Sigmoid colon (tissue), 7 donors: ENCODE results near the gene CHCHD10. TPM values are rescaled to one million over a fixed set of nuclear protein-coding genes. Genes with fewer than 3 reads are reported as not detected.

Source experiments
- DNase-seq: peaks from one replicate; pipeline ENCODE4 v3.0.0-alpha.2; 2019
- H3K27ac ChIP-seq, 4 donors: fragments of 200-600 bp; sonication (generic); one replicate each; pipeline ENCODE4 v1.5.1; 2016 to 2019; ENCODE audit warnings: mild to moderate bottlenecking in 1 of 4
- H3K27me3 ChIP-seq, 3 donors: fragments of 200-600 bp; sonication (generic); one replicate each; pipeline ENCODE4 v1.5.1; 2019; ENCODE audit warnings: mild to moderate bottlenecking in 1 of 3
- H3K36me3 ChIP-seq, 4 donors: fragments of 200-600 bp; sonication (generic); one replicate each; pipeline ENCODE4 v1.5.1; 2016 to 2019
- H3K4me1 ChIP-seq, 4 donors: fragments of 200-600 bp; sonication (generic); one replicate each; pipeline ENCODE4 v1.5.1; 2017 to 2019
- H3K4me3 ChIP-seq, 4 donors: fragments of 200-600 bp; sonication (generic); one replicate each; pipeline ENCODE4 v1.5.1; 2017 to 2019; ENCODE audit warnings: mild to moderate bottlenecking in 2 of 4, moderate library complexity in 1 of 4
- H3K9me3 ChIP-seq, 4 donors: fragments of 200-600 bp in 3 of 4; sonication (generic) in 3 of 4; one replicate each; pipeline versions ENCODE4 v1.5.1 to v1.6.1; 2013 to 2019
- CTCF ChIP-seq, 4 experiments: fragments of 450-650 bp in 3 of 4; fragments of 200-600 bp in 1 of 4; IDR thresholded peaks; one replicate each; pipeline ENCODE4 v1.5.1; 2016 to 2019; ENCODE audit warnings: antibody characterized with exemption in 4 of 4, mild to moderate bottlenecking in 3 of 4, moderate library complexity in 2 of 4
- EP300 ChIP-seq, 4 donors: sonication (generic); formaldehyde crosslinking; IDR thresholded peaks; one replicate each; pipeline ENCODE4 v1.6.1; 2017; ENCODE audit warnings: antibody characterized with exemption in 4 of 4
- POLR2A ChIP-seq, 2 donors: fragments of 450-650 bp; IDR thresholded peaks; one replicate each; pipeline ENCODE4 v1.6.1; 2016; ENCODE audit warnings: antibody characterized with exemption in 2 of 2, mild to moderate bottlenecking in 2 of 2, moderate library complexity in 2 of 2
- POLR2AphosphoS5 ChIP-seq, 4 donors: sonication (generic); formaldehyde crosslinking; IDR thresholded peaks; one replicate each; pipeline ENCODE4 v1.6.1; 2017; ENCODE audit warnings: antibody characterized with exemption in 4 of 4
- WGBS, 2 donors: extraction: QIAGEN DNeasy Blood & Tissue Kit; methylation state at CpG; one replicate each; pipeline ENCODE4 v1.1.7; 2013; 5-methylcytosine and 5-hydroxymethylcytosine counted together
- intact Hi-C: fragments of 100-400 bp; cut with DNase I; formaldehyde crosslinking; loops from one replicate; pipeline ENCODE4 v1.15.1; 2023
- polyA plus RNA-seq, 3 donors: library from polyadenylated mRNA; stranded (reverse); fragments of 200-250 nt; gene quantifications; one replicate each; pipeline ENCODE4 v1.2.3, GENCODE V29; 2013
- total RNA-seq, 4 donors: library from RNA; depleted of rRNA; stranded (reverse); fragments of >200 nt; gene quantifications; one replicate each; pipeline ENCODE4 v1.1.0, GENCODE V29; 2016
- donor health status: healthy with polysubstance abuse.
- donor health status: Bipolar disorder and iron deficiency.
- donor health status: healthy.

CHCHD10 gene
- total and polyA plus RNA-seq, 7 donors: 5.7 to 336 (median 51.5) TPM

- Histone ChIP-seq H3K27me3 (no peaks in the 10 kb centered on the region), H3K4me3 (no peak overlapping the region)
Measured at GRCh38 chr22:23793326-23793725, 25.6 kb upstream of the CHCHD10 start.

GRCh38 chr22:23791738-23792645 is 24.2 kb upstream of the CHCHD10 start:
- no peak overlapping the region for H3K4me3 ChIP-seq
- intact Hi-C loops: no loop called here
- H3K36me3 ChIP-seq: peaks cover 4 to 47% (median 30%) of the 10 kb centered on the region in 4 donors
- peak overlapping the region in 3 of 4 donors; percentile 58 to 76 (median 66) for H3K27ac ChIP-seq
- no peaks in the 10 kb centered on the region for H3K9me3 ChIP-seq
- 74 to 82% methylated on average over 25 of the region's 25 CpGs for WGBS, 2 donors
- TF ChIP-seq EP300 (IDR thresholded peaks at IDR 0.05) (no peak), POLR2AphosphoS5 (IDR thresholded peaks at IDR 0.05) (no peak), CTCF (IDR thresholded peaks at IDR 0.05) (no peak), POLR2A (IDR thresholded peaks at IDR 0.05) (no peak)
- no peaks in the 10 kb centered on the region for H3K27me3 ChIP-seq
- peaks cover 0 to 49% (median 39%) of the 10 kb centered on the region in 4 donors for H3K4me1 ChIP-seq
- no peak for DNase-seq

More at GRCh38 chr22:23793326-23793725, 25.6 kb upstream of the CHCHD10 start:
- 89 to 94% methylated on average over 8 of the region's 8 CpGs for WGBS, 2 donors
- Histone ChIP-seq H3K9me3 (no peaks in the 10 kb centered on the region), H3K36me3 (peaks cover 4 to 55% (median 34%) of the 10 kb centered on the region in 4 donors), H3K27ac (no peak overlapping the region), H3K4me1 (peaks cover 0 to 40% (median 30%) of the 10 kb centered on the region in 4 donors)
- TF ChIP-seq POLR2A (IDR thresholded peaks at IDR 0.05) (no peak), POLR2AphosphoS5 (IDR thresholded peaks at IDR 0.05) (no peak), CTCF (IDR thresholded peaks at IDR 0.05) (no peak), EP300 (IDR thresholded peaks at IDR 0.05) (no peak)
- intact Hi-C loops: no loop called here
- DNase-seq: no peak

GRCh38 chr22:23790819-23791737 is 23.3 kb upstream of the CHCHD10 start:
- DNase-seq: no peak
- Histone ChIP-seq H3K36me3 (peaks cover 0 to 41% (median 29%) of the 10 kb centered on the region in 4 donors), H3K9me3 (no peaks in the 10 kb centered on the region), H3K27me3 (no peaks in the 10 kb centered on the region), H3K27ac (peak overlapping the region; percentile 26 to 76 (median 62)), H3K4me1 (peaks cover 0 to 56% (median 45%) of the 10 kb centered on the region in 4 donors), H3K4me3 (no peak overlapping the region)
- 67 to 76% methylated on average over 11 of the region's 11 CpGs for WGBS, 2 donors
- intact Hi-C loops: no loop called here
- TF ChIP-seq EP300 (IDR thresholded peaks at IDR 0.05): no peak
- no peak for TF ChIP-seq CTCF (IDR thresholded peaks at IDR 0.05)
- no peak for TF ChIP-seq POLR2A (IDR thresholded peaks at IDR 0.05)
- no peak for TF ChIP-seq POLR2AphosphoS5 (IDR thresholded peaks at IDR 0.05)

GRCh38 chr22:23789638-23790037 is 21.9 kb upstream of the CHCHD10 start:
- WGBS, 2 donors: 87 to 93% methylated on average over 4 of the region's 4 CpGs
- Histone ChIP-seq H3K27ac (peak overlapping the region in 2 of 4 donors; percentile 1 to 76), H3K9me3 (no peaks in the 10 kb centered on the region), H3K27me3 (no peaks in the 10 kb centered on the region), H3K4me1 (peaks cover 0 to 58% (median 49%) of the 10 kb centered on the region in 4 donors), H3K4me3 (no peak overlapping the region), H3K36me3 (peaks cover 0 to 27% (median 20%) of the 10 kb centered on the region in 4 donors)
- TF ChIP-seq POLR2AphosphoS5 (IDR thresholded peaks at IDR 0.05) (no peak), CTCF (IDR thresholded peaks at IDR 0.05) (no peak), EP300 (IDR thresholded peaks at IDR 0.05) (no peak), POLR2A (IDR thresholded peaks at IDR 0.05) (no peak)
- DNase-seq: no peak
- intact Hi-C loops: no loop called here
